HG03521 (cell line): Measurements from ENCODE around the gene CCDC80.
"Not testable (repeated sequence)": the region's sequence is repeated elsewhere in the genome, so short reads cannot be mapped to it uniquely, and the experiment has no call there.

Experiments used
- ATAC-seq: cut with Tn5 transposase; IDR thresholded peaks from one replicate; pipeline ENCODE4 v1.9.1; 2021; ENCODE audit warnings: mild to moderate bottlenecking, moderate library complexity; ENCODE audit not compliant: unreplicated experiment

CCDC80 gene

DNA sequence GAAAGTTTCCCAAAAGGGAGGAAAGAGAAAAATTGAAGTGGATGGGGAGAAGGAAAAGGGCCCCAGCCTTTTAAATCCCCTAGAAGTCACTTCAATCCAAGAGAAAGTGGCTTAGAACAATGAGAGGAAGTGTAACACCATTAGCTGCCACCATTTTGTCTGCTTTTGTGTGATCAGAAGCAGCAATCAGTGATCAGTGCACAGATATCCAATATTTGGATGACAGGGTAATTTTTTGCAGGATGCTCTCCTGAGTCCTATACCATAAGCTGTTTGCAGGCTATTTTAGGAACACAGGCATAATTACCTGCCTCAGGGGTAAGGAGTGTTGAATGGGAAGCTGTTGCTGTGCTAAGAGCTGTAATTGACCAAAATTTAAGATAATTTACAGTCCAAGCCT, 47.7 kb downstream of the CCDC80 start:
- no peak for ATAC-seq

DNA sequence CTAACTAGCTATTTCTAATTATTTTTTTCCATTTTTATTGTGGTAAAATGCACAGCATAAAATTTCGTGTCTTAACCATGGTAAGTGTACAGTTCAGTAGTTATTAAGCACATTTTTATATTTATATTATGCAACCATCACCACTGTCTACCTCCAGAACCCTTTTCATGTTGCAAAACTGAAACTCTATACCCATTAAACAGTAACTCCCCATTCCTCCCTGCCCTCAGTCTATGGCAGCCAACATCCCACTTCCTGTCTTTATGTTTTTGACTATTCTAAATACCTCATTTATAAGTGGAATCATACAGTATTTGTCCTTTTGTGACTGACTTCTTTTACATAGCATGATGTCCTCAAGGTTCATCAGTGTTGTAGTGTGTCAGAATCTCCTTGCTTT, 53.6 kb downstream of the CCDC80 start:
- ATAC-seq: no peak

DNA sequence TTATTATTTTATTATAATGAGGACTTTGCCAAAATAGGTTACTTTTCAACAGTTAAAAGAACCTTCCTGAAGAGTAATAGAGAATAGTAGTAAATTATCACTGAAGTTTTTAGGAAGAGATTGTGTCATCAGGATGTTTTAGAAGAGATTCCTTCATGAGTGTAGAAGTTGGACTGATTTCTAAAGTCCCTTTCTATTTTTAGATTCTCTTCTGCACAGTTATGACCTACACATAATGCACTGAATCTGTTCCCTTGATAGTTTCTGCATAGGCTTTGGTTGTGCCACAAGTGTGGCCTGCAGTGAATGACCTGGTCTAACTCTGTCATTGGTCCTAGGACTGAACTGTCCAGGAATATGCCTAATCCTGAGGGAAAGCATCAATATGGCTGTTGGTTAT, 55.2 kb downstream of the CCDC80 start:
- ATAC-seq: no peak

DNA sequence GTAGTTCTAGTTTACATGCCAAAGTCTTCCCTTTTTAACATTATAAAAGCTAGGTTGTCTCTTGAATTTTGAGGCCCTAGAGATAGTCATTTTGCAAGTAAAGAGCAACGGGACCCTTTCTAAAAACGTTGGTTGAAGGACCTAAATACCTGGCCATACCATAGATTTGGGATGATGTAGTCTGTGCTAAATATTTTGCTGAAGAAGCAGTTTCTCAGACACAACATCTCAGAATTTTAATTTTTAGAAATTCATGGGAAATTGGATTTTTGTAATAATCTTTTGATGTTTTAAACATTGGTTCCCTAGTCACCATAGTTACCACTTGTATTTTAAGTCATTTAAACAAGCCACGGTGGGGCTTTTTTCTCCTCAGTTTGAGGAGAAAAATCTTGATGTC, 57.8 kb downstream of the CCDC80 start:
- no peak for ATAC-seq

DNA sequence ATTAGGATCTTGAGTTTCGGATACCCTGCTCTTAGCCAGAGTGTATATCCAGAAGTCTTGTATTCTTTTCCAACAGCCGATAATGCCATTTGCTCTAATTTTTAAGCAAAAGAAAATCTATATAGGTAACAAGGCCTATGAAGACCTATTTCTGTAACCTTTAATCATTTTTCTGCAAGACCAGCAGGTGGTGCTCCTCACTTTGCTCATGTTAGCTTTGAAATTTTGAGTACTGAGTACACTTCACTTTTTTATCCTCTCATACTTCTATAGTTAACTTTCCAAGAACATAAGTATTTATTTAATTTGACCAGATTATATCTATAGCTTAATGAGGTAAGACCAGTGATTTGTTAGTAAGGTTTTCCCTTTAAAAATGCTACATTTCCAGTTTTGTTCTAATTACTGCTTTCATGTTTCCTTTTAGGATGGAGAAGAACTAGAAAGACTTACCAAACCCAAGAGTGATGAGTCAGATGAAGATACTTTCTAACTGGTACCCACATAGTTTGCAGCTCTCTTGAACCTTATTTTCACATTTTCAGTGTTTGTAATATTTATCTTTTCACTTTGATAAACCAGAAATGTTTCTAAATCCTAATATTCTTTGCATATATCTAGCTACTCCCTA, 58.6 kb downstream of the CCDC80 start:
- no peak for ATAC-seq

DNA sequence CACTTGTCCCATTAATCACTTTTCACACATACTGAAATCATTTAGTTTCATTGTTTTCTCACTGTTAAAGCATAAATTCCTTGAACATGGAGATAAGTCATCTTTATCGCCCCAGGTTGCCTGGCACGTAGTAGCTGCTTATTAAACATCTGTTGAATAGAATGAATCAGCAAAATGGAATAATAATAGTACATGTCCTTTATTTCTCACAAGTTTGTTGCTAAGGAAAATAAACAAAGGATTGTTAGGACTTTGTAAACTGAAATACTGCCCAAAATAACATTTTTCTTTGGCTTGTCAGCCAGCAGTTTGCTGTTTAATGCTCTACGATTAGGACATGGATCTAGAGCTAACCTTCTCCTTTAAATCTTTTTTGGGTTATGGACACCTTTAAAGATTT, 61.2 kb downstream of the CCDC80 start:
- ATAC-seq: no peak

DNA sequence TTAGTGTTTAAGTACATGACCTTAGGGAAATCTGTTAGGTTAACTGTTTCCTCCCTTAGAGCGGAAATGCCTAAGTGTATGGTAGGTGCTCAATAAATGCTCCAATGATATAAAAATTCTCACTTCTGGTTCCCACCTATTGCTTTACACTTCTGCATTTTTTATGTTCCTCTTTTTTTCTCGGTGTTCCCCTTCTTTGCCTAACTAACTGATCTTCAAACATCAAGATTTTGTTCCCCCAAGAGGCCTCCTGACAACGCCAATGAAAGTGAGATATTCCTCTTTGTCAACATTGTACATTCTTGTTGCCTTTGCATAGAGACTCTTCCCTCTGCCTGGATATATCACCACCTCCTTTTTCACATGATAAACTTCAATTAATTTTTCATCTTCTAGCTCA, 61.7 kb downstream of the CCDC80 start:
- no peak for ATAC-seq

DNA sequence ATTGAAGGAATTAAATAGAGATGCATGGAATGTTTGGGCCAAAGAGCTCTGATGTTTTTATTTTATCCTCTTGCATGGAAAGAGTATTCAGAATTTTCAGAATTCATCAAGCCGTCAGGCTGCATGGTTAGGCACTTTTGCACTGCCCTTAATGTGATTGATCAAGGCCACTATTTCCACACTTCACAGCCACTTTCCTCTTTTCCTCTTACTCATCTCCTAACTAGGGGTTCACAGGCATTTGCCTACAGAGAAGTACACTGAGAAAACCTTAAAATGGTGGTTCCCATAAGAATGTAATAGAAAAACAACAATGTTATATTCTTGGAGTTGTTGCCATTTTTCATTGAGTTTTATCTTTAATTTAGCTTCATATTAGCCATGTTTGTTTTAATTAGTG, 68.2 kb downstream of the CCDC80 start:
- no peak for ATAC-seq

DNA sequence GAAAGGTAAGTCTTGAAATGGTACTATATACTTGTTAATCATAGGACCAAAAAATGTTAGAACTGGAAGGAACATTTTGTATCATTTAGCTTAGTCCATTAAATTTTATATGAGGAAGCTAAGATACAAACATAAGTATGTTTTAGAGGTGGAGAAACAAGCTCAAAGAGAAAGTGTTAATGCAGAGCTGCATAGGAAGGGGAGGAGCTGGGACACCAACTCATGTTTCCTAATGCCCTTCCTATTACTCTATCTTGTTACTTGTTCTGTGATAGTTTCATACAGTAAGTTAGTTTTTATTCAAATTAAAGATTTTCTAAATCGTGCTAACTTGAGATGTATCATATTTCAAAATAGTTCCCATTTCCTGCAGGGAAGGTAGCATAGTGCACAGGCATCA, 71.7 kb downstream of the CCDC80 start:
- ATAC-seq: no peak

DNA sequence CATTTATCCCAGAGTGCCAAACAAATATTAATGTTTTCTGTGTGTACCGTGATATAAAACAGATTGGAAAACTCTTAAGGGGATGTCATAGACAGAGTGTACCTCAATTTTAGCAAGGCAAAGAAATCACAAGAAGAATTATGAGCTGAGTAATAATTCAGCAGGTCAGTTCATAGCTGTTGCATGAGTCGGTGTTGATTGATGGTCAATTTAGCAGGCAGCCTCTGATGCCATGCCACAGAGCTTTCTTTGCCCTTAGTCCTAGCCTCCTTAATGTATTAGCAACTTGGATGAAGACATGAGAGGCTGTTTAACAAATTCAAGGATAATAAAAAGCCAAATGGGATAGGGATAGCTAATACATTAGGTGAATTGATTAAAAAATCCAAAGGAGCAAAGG, 72.3 kb downstream of the CCDC80 start:
- no peak for ATAC-seq

DNA sequence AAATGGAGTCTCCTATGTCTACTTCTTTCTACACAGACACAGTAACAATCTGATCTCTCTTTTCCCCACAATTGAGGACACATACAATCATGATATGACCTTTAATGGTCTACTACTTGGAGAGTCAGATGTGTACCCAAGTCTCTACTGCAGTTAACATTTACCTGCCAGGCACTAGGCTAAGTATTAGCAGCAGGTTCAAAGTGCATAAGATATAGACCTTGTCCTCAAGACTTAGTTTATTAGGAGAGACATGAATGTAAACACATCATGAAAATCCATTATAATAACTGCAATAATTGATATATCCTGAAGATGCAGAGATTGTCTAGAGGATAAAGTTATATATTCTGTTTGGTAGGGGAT, 76.0 kb downstream of the CCDC80 start:
- ATAC-seq: no peak

DNA sequence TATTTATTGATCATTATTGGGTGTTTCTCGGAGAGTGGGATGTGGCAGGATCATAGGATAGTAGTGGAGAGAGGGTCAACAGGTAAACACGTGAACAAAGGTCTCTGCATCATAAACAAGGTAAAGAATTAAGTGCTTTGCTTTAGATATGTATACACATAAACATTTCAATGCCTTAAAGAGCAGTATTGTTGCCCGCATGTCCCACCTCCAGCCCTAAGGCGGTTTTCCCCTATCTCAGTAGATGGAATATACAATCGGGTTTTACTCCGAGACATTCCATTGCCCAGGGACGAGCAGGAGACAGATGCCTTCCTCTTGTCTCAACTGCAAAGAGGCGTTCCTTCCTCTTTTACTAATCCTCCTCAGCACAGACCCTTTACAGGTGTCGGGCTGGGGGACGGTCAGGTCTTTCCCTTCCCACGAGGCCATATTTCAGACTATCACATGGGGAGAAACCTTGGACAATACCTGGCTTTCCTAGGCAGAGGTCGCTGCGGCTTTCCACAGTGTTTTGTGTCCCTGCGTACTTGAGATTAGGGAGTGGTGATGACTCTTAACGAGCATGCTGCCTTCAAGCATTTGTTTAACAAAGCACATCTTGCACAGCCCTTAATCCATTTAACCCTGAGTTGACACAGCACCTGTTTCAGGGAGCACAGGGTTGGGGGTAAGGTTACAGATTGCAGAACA, 76.5 kb downstream of the CCDC80 start:
- ATAC-seq: not testable (repeated sequence)

DNA sequence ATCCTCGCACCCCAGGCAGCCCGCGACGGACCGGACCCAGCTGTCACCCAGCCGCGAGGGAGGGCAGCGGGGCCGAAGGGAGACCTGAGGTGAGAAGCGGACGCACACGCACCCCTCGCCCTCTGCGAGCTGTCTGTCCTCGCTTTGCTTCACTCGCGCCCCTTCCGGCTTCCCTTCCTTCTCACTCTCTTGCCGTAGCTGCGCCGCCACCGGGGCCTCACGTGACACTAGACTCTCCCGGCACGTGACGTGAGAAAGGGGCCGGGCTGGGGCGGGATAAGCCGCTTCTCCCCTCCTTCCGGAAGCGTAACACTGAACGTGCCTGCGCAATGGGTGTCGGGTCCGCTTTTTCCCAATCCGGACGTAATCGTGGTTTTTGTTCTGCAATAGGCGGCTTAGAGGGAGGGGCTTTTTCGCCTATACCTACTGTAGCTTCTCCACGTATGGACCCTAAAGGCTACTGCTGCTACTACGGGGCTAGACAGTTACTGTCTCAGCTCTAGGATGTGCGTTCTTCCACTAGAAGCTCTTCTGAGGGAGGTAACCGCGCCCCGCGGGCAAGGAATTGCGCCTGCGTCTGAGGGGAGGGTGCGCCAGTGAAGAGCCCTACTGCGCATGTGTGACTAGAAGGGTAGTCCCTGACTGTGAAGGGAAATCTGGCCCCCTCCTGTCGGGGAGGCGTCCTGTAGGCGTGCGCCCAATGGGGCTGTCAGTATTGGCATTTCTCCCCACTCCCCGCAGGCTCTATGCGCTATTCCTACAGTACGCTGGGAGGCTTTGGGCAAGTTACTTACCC, 79.0 kb downstream of the CCDC80 start, which contains the start of the genes ATG3 and SLC35A5:
ATG3 (minus strand) TSS at position 229 of the 796 bp plus-strand sequence. CDS start 434 bp downstream, outside the sequence.
SLC35A5 (plus strand) TSS at position 312 of the 796 bp plus-strand sequence. CDS start 1,359 bp downstream, outside the sequence.
- ATAC-seq: peak; percentile 83

DNA sequence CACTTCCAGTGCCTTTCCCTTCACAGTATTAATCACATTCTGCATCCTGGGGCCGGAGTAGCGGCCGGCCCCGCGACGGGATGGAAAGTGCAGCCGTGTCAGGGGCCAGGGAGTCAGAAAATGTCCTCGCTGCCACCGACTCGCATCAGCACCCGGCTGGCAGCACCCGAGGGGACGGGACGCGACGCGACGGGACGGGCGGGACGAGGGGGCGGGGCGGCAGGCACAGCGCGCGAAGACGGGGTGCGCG, 79.5 kb downstream of the CCDC80 start:
- peak; percentile 38 for ATAC-seq

DNA sequence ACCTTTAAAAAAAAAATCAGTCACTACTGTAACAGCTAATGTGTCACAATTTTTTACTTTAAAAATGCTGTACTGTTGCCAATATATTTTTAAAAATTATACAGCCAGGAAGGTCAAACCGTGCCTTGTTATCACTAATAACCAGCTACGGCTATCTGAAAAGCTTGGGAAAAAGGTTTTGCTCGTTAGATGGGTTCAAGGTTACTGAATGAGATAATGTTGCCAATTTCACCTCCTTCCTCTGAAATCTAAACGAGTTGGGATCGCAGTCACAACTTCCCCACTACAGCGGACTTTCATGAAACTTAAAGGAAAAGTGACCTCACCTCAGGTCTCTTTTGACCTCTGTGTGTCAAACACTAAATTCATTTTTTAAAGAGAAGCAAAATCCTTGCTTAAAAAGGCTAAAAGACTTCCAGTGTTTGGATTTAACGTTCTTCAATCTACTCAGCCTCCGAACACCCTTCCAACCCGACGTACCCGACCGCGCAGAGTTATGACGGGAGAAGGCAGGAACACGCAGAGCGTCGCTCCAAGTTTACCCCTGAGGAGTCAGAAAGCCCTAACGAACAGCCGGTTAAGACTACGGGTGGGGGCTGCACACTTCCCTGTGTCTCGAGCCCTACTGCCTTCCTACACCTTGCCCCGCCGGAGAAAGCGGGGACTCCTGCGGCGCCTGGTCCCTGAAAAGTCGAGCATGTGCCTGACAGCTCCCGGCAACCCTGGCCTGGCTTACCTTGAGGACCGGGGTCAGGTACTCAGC, 80.0 kb downstream of the CCDC80 start:
- ATAC-seq: peak; percentile 19

DNA sequence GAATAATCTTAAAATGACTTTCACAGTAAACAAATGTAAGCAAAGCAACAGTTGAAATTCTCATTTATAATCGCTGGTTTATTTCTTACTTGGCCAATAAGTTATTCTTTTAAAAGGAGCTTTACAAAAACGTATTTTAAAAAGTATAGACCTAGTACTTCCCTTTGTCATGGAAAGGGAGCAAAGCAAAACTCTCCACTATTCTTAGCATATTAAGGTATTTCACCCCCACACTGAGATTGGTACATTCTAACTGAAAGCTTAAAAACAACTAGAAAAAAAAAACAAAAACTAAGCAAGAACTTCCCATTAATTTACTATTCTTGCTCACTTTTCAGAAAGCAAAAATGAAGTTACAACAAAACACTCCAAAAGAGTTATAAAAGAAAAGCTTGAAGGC, 80.6 kb downstream of the CCDC80 start:
- no peak for ATAC-seq

DNA sequence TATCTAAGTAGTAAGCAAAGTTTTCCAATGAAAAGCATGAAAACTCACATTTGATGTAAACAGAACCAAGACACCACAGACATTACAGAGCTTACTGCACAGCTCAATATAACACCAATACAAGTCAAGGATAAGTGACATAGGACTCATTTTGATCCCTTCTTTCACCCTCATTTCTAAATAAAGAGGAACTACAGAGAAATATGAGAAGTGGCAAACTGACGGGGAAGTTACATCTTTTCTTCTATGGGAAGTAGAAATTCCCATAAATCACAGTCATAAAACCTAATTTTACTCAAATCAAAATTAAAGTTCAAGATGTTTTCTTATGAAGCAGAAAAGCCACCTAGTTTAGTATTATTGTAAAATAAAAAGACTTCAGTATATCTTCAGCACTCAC, 83.0 kb downstream of the CCDC80 start:
- ATAC-seq: no peak

DNA sequence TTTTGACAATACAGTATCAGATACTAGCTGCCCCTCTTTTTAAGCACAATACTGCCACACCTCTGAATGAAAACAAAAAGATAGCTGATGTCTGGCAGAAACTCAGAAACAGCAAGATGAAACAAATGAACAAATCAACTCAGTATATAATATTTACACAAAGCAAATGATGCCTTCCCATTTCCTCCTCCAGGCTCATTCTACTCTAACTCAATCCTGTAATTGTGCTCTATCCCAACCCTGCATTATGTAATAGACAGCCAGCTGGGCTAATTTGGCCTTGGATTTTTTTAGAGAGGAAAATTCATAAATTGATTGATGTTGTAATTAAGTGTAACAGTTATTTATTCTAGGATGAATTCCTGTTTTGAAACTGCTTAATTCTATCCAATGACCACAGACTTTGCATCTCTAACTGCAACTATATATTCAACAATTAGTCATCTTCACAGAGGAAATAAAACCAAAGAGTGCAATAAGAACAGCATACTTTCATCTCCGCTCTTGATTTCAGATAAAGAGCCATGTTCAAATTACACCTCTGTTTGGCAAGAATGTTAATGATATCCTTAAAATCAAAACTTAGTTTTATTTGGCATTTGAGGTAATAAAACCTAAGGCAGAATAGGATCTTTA, 85.3 kb downstream of the CCDC80 start:
- ATAC-seq: no peak

DNA sequence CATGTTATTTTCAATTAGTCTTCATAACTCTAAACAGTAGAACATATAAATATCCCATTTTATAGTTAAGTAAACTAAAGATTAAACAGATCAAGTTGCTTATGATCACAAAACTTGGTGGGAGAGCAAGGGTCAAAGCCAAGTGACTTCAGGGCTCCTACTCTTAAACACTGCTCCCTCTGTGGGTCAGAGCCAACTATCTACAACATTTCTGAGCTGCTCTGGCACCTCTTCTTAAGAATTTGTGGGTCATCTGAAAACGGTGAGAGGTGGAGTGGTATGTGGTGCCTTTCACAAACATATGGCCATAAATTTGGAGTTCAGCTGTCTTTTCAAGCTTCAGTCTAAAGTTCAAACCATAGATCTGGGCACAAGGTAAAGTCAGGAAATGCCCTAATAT, 90.1 kb downstream of the CCDC80 start:
- ATAC-seq: no peak
